ENCODE results near the gene ASIC3.

ASIC3 gene

DNA sequence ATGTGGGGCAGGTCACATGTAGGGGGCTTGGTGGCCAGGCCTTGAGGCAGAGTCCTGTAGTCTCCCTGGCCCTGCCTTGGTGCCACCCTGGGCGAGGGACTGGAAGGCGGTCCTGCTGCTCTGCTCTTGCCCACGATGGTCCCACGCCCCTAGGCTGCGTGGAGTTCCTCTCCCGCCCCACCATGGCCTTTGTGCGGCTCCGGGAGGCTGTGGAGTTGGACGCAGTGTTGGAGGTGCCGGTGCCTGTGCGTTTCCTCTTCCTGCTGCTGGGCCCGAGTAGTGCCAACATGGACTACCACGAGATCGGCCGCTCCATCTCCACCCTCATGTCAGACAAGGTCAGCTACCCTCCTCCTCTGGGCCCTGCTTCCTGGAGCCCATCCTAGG, 22.2 kb downstream of the ASIC3 start:
- H3K4me3 ChIP-seq (ENCODE audit: control insufficient read depth, low read depth, low read length) = no peak overlapping the region
- DNase-seq (ENCODE audit: low read depth) = no peak
- no peak for TF ChIP-seq CTCF (IDR thresholded peaks at IDR 0.05; ENCODE audit: control insufficient read depth, insufficient read depth, low read depth, low read length, missing control alignments)

DNA sequence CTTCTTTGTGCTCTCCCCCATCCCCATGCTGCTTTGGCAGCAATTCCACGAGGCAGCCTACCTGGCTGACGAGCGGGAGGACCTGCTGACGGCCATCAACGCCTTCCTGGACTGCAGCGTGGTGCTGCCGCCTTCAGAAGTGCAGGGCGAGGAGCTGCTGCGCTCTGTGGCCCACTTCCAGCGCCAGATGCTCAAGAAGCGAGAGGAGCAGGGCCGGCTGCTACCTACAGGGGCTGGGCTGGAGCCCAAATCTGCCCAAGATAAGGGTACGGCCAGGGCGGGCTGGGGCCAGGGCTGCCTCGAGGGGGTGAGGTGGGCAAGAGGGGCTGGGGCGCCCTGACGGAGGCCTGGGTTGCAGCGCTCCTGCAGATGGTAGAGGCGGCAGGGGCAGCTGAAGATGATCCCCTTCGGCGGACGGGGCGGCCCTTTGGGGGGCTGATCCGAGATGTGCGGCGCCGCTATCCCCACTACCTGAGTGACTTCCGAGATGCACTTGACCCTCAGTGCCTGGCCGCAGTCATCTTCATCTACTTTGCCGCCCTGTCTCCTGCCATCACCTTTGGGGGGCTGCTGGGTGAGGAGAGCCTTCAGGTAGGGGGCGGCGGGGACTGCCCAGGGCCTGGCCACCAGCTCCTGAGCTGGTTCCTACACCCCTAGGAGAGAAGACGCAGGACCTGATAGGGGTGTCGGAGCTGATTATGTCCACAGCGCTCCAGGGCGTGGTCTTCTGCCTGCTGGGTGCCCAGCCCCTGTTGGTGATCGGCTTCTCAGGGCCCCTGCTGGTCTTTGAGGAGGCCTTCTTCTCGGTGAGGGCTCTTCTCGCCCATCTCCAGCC, 22.9 kb downstream of the ASIC3 start:
- no peak for TF ChIP-seq CTCF (IDR thresholded peaks at IDR 0.05; ENCODE audit: control insufficient read depth, insufficient read depth, low read depth, low read length, missing control alignments)
- DNase-seq (ENCODE audit: low read depth) = no peak
- no peak overlapping the region for H3K4me3 ChIP-seq (ENCODE audit: control insufficient read depth, low read depth, low read length)

- no peak for TF ChIP-seq CTCF (IDR thresholded peaks at IDR 0.05; ENCODE audit: control insufficient read depth, insufficient read depth, low read depth, low read length, missing control alignments)
- DNase-seq (ENCODE audit: low read depth) = no peak
These were observed 25.7 kb downstream of the ASIC3 start for GRCh38 chr7:151073990-151074389.

DNA sequence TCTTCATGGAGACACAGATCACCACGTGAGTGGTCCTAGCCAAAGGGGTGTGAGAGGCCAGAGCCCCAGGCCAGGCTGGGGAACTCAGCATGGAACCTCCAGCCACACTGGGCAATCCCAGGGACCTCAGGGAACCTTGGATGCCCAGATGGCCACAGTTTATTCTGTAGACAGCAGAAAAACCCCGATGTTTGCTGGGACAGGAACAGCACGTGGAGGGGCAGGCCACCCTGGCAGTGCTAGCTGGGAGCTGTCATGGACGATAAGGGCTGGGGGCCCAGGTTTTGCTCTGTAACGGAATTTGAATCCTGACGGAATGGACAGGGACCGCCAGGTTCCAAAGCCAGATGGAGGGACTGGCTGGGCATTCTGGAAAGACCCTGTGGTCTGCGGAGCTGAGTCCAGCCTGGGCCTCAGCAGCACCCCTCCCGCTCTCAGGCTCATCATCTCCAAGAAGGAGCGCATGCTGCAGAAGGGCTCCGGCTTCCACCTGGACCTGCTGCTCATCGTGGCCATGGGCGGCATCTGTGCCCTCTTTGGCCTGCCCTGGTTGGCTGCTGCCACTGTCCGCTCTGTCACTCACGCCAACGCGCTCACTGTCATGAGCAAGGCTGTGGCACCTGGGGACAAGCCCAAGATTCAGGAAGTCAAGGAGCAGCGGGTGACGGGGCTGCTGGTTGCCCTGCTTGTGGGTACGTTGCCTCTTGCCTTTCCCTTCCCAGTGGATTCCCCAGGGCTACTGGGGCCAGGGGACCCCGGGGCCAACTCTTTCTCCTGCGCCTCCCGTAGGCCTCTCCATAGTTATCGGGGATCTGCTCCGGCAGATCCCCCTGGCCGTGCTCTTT, 26.7 kb downstream of the ASIC3 start:
- no peak for TF ChIP-seq CTCF (IDR thresholded peaks at IDR 0.05; ENCODE audit: control insufficient read depth, insufficient read depth, low read depth, low read length, missing control alignments)
- no peak for DNase-seq (ENCODE audit: low read depth)

More at GRCh38 chr7:151073990-151074389, 25.7 kb downstream of the ASIC3 start:
- H3K4me3 ChIP-seq (ENCODE audit: control insufficient read depth, low read depth, low read length) = no peak overlapping the region

GRCh38 chr7:151075662-151075971, 27.3 kb downstream of the ASIC3 start:
- TF ChIP-seq CTCF (IDR thresholded peaks at IDR 0.05; ENCODE audit: control insufficient read depth, insufficient read depth, low read depth, low read length, missing control alignments) = no peak

More for the DNA sequence above, 26.7 kb downstream of the ASIC3 start:
- H3K4me3 ChIP-seq (ENCODE audit: control insufficient read depth, low read depth, low read length) = no peak overlapping the region

GRCh38 chr7:151075978-151076426, 27.7 kb downstream of the ASIC3 start:
- no peak for DNase-seq (ENCODE audit: low read depth)
- no peak for TF ChIP-seq CTCF (IDR thresholded peaks at IDR 0.05; ENCODE audit: control insufficient read depth, insufficient read depth, low read depth, low read length, missing control alignments)
- H3K4me3 ChIP-seq (ENCODE audit: control insufficient read depth, low read depth, low read length) = no peak overlapping the region

More at GRCh38 chr7:151075662-151075971, 27.3 kb downstream of the ASIC3 start:
- no peak for DNase-seq (ENCODE audit: low read depth)
- no peak overlapping the region for H3K4me3 ChIP-seq (ENCODE audit: control insufficient read depth, low read depth, low read length)

Data from AG09309 (cell line).